NB4 (cell line): ENCODE measurements around the gene JAKMIP1.

Experiments
- MYC ChIP-seq: IDR thresholded peaks from 2 replicates; pipeline ENCODE4 v1.6.1; 2011; ENCODE audit warnings: low read depth, low read length
- POLR2A ChIP-seq: IDR thresholded peaks from 2 replicates; pipeline ENCODE4 v1.6.1; 2011; ENCODE audit warnings: mild to moderate bottlenecking; ENCODE audit not compliant: insufficient read length; ENCODE audit errors: extremely low read depth
- TF ChIP-seq, protein P1 (sequence below): IDR thresholded peaks from one replicate; pipeline ENCODE4 v1.5.1; 2012; ENCODE audit warnings: low read depth, low read length
- TF ChIP-seq, protein P2 (sequence below): IDR thresholded peaks from 2 replicates; pipeline ENCODE4 v1.6.1; 2011; ENCODE audit warnings: low read depth, low read length

DNA sequence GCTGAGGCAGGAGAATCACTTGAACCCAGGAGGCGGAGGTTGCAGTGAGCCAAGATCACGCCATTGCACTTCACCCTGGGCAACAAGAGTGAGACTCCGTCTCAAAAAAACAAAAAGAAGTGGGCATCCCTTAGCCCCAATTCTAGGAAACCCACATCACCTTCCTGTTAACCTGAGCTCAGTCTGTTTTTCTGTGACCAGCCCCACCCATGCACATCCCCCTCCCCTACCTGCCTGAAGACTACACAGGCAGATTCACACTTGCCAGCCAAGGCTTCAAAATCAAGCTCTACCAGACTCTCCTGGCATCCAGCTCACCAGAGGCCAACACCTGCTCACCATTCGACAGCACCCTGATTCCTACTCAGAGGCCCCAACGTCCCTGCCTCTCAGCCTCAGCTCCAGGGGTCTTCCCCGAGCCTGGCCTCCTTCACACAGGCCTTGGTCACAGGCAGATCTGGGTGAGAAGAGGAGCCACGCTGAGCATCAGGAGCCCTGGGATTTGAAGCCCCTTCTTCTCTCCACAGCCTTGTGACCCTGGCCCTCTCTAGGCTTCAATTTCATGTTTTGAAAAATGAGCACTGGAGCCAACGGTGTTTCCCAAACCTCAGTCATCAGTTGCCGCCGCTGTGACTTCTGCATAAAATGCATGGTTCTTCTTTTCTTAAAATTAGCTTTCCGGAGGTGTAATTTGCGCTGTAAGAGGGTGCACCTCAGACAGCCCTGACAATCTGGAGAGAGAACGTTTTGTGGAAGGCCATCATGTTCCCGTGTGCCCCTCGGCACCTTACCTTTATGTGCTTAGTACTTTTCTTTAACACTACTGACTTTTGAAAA lies 47.3 kb downstream of the JAKMIP1 start:
- TF ChIP-seq, protein P1, sequence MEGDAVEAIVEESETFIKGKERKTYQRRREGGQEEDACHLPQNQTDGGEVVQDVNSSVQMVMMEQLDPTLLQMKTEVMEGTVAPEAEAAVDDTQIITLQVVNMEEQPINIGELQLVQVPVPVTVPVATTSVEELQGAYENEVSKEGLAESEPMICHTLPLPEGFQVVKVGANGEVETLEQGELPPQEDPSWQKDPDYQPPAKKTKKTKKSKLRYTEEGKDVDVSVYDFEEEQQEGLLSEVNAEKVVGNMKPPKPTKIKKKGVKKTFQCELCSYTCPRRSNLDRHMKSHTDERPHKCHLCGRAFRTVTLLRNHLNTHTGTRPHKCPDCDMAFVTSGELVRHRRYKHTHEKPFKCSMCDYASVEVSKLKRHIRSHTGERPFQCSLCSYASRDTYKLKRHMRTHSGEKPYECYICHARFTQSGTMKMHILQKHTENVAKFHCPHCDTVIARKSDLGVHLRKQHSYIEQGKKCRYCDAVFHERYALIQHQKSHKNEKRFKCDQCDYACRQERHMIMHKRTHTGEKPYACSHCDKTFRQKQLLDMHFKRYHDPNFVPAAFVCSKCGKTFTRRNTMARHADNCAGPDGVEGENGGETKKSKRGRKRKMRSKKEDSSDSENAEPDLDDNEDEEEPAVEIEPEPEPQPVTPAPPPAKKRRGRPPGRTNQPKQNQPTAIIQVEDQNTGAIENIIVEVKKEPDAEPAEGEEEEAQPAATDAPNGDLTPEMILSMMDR = no peak
- no peak for TF ChIP-seq POLR2A
- TF ChIP-seq, protein P2, sequence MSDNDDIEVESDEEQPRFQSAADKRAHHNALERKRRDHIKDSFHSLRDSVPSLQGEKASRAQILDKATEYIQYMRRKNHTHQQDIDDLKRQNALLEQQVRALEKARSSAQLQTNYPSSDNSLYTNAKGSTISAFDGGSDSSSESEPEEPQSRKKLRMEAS = no peak
- TF ChIP-seq MYC = no peak
